ENCODE data around the gene TTC33.

- no peak for TF ChIP-seq POLR2AphosphoS5 (IDR thresholded peaks at IDR 0.05)
- TF ChIP-seq CTCF (IDR thresholded peaks at IDR 0.05 in 8 of 11, conservative IDR thresholded peaks at IDR 0.05 in 3 of 11): no peak
- no peak for TF ChIP-seq POLR2A (IDR thresholded peaks at IDR 0.05)
These were observed 25.1 kb upstream of the TTC33 start for GRCh38 chr5:40780858-40781257.

All from spleen (tissue), 7 donors.